GM19240 (cell line): ENCODE results near the gene IGHMBP2.

Source experiments
- DNase-seq: peaks from one replicate; pipeline ENCODE4 v3.0.0; 2011; ENCODE audit warnings: low spot score; ENCODE audit not compliant: insufficient read length

Gene IGHMBP2

DNA sequence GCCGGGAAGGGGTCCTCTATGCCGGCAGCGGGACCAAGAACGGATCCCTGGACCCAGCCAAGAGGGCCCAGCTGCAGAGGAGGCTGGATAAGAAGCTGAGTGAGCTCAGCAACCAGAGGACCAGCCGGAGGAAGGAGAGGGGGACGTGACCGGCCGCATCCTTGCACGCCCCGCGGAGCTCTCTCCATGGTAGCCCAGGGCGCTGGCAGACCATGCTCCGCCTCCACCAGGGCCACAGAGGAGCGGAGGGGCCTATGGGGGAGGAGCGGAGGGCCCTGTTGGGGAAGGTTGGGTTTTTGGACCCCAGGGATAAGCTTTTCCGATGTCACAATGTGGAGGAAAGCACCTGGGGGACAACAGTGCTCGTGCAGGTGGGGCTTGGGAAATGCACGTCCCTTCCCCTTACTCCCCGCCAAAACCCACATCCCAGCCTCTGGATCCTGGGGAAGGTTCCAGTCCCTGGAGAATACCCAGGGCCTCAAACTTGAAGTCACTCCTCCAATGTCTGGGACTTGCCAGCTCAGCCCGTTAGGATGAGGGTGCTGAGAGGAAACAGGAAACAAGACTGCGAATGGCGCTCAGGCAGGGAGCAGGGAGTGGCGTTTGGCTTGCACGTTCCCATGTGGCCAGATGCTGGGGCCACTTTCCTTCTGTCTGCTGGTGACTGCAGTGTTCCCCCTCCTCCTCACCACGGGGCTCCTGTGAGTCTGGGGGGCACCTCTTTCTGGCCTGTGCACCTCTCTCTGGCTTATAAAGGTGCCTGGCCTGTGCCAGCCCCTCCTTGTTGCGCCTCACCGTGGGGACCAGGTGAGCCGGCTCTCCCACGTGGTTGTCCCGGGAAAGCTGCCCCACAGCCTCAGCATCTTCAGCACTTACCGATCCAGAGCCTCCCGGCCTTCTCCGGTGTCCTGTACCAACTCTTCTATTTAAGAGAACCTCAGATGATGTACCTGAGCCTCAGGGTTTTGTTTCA lies 36.2 kb downstream of the IGHMBP2 start:
- no peak for DNase-seq

DNA sequence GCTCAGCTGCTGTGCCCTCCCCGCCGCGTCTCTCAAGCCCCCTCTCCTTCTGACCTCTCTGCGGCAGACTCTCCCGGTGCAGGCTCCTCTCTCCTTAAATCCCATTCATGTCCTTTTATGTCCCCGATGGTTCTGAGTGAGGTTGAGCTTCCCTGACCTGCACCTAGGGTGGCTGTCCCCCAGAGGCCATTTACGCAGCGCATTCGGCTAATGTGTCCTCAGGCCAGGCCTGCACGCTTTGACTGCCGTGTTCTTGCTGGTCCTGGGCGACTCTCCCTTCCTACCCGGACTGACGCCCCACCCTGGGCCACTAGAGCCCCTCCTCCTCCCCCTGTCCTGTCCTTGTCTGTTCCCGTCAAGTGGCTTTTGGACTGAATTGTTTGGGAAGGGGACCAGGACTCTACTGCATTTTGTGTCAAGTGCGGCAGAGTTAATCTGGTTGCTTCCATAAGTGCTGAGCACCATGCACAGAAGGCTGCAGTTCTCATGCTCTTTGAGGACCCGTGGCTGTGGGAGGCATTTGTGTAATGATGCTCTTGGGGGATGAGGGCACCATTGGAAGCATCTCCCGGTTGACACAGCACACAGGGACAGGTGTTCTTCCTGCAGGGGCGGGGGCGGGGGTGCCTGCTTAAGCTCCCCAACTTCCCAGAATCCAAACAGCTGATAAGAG lies 37.1 kb downstream of the IGHMBP2 start:
- no peak for DNase-seq

DNA sequence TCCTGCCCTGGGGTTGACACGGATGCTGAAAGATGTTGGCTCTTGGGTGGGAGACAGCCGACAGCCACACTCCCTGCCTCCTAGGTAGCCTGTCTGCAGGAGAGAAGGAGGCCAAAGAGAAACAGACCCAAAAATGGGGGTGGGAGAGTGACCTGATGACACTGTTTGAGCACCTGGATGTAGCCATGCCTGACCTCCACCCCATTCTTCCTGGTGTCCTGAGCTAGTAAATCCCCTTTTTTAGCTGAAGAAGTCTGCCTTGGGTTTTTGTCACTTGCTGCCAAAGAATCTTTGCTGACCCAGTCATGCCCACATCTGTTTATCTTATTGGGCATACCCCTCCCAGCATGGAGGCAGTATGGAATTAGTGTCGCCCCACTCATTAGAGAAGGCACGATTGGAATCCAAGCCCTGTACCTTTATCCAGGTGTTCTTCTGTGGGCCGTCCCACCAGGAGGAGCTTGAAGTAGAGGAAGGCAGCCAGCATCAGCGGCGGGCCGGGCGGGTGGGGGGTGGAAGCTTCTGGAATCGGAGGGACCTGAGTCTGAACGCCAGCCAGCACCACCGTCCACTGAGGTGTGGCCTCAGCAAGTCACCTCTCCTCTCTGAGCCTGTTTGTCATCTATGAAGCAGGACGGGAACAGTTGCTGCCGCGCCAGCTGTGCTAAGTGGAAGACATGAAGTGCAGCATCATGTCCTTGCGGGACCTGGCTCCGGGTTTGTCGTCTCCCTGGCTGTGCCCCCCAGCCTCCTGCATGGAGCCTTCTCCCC lies 37.8 kb downstream of the IGHMBP2 start:
- DNase-seq: no peak

DNA sequence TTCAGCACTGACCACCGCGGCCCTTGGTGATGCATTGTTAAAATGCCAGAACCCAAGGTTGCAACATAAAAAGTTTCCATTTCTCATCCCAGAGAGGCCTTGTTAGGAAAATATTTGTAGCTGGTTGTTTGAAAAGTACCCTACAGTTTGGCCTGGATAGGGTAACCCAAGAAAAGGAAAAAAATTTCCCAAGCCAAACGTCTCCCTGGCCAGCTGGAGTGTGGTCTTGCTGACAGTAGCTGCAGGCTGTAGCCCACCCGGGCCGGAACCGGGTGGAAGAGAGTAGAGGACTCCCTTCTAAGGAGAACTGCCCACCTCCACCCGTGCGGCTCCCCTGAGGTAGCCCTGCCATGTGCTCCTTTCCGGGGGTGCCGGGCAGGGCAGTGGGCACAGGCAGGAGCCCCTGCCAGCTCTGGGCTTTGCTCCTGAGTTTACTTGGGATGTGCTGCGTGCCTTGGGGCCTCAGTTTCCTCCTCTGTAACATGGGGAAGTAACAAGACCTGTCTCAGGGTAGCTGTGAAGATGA lies 38.5 kb downstream of the IGHMBP2 start:
- DNase-seq: no peak

DNA sequence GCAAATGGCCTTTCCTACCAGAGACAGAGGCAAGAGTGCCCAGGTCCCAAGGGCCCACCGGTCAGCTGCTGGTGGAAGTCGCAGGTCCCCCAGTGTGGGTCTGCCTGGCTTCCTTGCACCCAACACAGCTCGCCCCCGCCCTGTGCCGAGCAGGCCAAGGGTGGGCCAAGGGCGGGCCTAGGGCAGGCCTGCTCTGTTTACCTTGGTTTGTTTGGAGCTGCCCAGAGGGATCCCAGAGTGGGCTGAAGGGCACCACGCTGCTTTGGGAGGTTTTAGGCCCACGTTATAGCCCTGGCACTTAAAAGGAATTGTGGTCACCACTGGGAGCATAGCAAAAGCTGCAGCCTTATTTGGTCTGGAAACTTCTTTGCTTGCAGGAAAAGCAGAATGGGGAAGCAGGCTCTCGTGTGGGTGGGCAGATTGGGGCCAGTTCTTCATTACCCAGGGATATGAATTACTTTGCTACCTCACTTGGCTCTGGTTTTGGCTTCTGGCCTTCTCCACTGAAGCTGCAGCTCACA lies 39.1 kb downstream of the IGHMBP2 start:
- DNase-seq: no peak

DNA sequence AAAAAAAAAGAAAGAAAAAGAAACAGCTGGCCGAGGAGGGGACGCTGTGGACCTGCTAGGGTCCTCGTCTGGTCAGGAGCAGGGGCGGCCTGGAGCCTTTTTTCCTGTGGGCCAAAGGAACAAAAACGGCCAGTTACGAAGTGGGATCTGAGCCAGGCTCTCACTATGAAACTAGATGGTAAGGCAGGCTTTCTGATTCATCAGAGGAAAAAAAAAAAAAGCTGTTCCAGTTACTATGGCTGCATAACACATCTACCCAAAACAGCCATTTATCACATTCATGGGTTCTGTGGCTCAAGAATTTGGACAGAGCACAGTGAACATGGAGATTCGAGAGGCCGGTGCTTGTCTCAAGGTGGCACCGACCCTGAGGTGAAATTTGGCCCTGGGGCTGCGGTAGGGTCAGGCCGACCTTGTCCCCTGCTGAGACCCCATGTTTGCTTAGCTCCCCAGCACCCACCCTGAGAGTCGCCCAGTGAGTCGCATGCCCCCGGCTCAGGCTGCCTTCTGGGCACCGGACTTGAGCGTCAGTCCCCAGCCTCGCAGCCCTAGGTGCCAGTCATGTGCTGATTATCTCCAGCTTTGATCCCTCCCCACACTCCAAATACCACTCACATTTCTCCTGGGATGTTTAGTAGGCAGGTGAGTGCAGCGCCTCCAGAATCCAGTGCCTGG lies 42.9 kb downstream of the IGHMBP2 start:
- no peak for DNase-seq

DNA sequence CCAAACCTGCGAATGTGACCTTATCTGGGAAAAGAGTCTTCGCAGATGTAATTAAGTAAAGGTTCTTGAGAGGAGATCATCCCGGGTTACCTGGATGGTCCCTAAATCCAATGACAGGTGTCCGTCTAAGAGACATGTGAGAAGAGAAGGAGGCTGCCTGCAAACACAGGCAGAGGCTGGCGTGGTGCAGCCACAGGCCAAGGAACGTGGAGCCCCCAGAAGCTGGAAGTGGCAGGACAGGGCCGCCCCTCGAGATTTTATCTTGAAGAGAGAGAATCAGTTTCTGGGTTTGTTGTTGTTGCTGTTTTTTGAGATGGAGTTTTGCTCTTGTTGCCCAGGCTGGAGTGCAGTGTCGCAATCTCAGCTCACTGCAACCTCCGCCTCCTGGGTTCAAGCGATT lies 43.5 kb downstream of the IGHMBP2 start:
- no peak for DNase-seq

DNA sequence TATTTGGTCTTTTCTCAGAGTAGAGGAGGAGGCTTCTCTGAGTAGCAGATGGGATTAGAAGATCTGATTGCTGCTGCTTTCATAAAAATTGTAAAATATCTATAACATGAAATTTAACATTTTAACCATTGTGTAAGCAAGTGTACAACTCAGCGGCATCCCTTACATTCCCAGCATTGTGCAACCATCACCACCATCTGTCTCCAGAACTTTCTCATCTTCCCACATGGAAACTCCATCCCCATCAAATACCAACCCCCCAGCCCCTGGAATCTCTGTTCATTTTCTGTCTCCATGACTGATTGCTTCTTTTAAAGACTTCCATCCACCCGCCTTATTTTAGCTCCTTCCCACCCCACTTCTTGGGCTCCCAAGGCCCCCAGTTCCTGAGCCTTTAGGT lies 44.8 kb downstream of the IGHMBP2 start:
- DNase-seq: no peak

DNA sequence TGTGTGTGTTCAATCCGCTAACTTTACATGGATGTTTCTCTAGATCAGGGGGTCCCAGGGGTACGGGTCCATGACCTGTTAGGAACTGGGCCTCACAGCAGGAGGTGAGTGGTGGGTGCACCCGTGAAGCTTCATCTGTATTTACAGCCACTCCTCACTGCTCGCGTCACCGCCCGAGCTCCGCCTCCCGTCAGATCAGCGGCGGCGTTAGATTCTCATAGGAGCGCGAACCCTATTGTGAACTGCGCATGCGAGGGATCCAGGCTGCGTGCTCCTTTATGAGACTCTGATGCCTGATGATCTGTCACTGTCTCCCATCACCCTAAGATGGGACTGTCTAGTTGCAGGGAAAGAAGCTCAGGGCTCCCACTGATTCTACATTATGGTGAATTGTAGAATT lies 45.2 kb downstream of the IGHMBP2 start:
- DNase-seq: no peak

DNA sequence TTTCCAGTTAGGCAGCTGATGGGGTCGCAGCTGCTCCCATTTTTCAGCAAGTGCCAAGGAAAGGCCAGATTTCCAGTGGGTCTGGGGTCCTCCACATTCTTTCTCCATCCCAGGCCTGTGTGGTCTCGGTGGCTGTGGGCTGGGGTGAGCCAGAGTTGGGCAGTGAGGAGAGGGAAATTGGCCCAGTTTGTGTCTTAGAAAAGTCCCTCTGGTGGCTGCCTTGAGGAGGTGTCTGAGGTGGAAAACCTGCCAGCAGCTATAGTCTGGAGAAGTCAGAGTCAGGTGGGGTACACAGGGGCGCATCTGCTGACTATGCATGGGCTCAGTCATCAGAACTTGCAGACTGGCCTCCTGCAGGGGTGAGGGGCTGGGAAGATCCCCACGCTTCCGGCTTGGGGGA lies 46.6 kb downstream of the IGHMBP2 start:
- no peak for DNase-seq

DNA sequence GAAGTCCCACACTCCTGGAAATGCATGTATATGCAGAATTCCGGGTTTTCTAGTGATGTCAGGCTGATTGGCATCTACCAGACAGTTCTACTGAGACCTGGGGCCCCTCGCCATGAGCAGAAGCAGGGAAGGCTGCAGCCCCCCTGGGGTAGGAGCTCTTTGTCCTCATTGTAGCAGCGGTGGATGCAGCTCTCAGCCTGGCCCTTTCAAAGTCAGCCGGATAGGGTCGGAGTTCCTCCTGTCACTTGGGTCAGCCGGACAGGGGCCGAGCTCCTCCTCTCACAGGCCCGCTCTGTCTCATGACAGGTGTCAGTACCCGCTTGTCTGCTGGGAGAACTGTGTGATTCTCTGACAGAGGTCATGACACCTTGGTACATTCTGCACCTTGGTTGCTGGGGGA lies 47.1 kb downstream of the IGHMBP2 start:
- no peak for DNase-seq

DNA sequence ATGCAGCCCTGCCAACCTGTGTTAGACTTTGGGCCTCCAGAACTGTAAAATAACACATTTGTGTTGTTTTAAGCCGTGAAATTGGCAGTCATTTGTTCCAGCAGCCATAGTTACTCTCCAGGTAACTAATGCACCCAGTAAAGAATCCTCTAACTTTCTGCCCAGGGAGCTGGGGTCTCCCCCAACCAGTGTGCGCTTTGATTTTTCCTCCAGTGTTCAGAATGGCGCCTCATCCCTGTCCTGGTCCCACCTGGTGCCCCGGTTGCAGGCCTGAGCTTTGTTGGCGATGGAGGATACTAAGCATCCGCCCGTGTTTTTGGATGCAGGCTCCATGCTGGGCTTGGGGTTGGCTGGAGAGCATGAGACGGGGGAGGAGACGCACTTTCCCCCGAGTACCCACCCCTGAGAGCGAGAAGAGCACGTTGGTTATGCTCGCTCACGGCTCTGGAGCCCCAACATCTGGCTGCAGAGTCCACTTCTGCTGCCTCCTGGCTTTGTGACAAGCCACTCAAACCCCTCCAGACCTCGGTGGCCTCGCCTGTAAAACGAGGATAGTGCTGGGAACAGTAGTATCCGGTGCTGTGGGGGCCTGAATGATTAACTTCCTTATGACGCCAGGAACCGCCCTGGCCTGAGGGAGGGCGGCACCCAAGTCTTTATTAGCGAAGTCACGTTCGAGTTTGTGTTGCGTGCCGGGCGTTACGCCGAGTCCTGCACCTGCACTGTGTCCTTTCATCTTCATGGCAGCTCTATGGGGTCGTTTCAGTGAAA lies 51.3 kb downstream of the IGHMBP2 start:
- no peak for DNase-seq

DNA sequence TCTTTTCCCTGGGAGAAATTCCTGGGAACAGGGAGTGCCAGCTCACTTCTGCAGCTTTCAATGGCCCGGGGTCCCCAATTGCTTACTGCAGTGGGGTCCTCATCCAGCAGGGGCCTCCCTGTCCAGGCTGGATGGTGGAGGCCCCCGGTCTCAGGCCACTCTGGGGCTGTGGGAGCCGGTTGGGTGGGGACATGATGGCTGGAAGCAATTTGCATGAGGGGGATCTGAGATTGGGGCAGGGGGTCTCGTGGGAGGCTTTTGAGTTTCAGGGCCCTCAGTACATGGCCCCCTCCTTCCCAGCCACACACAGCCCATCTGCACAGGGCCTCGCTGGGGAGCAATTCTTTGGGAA lies 51.9 kb downstream of the IGHMBP2 start:
- DNase-seq: no peak

DNA sequence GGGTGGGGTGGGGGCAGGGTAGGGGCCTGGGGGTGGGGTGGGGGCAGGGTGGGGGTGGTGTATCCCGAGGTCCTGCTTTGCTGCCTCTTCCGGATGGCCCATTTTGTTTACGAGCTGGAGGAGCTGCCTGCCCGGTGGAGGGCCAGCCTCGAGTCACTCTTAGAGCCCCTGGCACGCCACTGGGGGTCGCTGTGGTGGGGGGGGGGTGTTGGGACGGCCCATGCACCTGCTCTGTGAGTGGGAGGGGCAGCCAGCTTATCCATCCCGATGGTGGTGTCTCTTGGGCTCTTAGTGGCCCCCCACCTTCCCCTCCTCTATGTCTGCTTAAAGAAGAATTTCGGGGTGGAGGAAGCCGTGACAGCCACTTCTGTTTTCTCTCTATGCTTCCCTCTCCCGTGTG lies 52.5 kb downstream of the IGHMBP2 start:
- no peak for DNase-seq

DNA sequence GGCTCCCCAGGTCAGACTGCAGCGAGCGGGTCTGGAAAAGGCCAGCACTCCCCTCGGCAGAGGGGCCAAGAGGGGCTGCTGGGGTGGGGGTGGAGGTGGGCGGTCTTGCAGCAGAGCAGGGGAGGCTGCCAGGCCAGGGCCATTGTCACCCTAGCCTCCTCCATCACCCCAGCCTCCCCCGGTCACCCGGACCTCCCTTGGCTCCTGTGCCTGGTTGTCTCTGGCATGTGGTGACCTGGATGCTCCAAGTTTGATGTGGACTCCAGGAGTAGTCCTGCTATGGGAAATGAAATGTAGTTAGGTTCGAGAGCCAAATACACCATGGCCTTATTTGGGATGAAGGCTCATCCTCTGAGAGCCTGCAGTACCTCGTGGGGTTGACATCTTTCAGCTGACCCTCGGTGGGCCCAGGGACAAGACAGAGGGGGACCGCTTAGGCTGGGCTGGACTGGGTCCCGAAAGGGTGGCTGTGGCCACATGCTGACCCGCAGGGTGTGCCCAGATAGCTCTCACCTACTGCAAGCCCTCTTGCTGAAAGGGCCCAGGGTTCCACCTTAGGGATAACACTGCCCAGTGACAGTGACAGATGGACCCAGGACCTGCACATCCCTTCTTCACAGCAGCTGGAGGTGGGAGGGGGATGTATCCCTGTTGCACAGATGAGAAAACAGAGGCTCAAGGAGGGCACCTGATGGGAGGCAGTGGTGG lies 53.0 kb downstream of the IGHMBP2 start:
- DNase-seq: no peak

DNA sequence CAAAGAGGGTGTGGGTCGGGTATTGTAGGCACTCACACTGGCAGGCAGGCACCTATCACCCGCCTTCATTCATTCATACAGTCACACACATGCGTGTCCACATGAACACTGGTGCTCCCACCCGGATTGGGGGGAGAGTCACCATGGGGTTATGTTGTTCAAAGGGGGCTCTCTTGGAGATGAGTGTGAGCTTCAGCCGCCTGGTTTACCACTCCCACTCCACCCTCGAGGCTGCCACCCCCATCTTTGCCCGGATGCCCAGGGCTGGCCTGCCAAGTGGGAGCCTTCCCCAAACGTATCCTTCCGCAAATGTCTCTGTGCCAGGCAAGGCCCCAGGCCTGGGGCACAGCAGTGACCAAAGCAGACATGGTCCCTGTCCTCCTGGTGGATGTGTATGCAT lies 54.5 kb downstream of the IGHMBP2 start:
- DNase-seq: no peak

DNA sequence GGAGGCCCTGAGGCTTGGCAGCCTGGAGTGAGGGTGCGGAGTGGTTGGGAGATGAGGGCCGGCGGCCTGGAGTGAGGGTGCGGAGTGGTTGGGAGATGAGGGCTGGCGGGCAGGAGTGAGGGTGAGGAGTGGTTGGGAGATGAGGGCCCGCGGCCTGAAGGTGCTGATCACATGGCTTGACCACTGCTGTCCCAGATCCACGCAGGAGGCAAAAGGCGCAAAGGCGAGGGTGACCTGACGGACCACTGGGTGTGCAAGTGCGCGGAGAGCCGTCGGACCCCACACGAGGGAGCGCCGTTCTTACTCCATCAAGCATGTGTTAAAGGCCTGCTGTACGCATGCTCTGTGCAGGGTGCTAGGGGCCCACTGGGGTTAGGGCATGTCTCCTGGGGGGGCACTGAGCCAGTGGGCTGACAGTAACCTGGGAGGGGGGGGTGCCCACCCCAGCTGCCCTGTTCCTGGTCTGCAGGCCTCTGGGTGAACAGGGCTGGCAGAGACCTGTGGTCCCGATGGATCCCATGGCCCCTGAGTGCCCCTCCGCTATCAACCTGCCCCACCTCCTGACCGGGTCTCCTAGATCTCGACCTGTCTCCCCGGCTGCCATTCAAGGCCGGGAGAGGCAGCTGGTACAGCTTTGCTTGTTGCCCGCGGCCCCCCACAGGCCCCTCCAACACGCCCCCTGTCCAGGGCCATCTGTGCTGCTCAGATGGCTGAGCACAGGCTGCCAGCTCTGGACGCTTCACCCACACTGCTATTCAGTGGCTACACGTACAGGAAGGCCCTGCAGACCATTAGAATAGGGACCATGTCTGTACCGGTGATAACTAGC lies 56.0 kb downstream of the IGHMBP2 start:
- DNase-seq: no peak

DNA sequence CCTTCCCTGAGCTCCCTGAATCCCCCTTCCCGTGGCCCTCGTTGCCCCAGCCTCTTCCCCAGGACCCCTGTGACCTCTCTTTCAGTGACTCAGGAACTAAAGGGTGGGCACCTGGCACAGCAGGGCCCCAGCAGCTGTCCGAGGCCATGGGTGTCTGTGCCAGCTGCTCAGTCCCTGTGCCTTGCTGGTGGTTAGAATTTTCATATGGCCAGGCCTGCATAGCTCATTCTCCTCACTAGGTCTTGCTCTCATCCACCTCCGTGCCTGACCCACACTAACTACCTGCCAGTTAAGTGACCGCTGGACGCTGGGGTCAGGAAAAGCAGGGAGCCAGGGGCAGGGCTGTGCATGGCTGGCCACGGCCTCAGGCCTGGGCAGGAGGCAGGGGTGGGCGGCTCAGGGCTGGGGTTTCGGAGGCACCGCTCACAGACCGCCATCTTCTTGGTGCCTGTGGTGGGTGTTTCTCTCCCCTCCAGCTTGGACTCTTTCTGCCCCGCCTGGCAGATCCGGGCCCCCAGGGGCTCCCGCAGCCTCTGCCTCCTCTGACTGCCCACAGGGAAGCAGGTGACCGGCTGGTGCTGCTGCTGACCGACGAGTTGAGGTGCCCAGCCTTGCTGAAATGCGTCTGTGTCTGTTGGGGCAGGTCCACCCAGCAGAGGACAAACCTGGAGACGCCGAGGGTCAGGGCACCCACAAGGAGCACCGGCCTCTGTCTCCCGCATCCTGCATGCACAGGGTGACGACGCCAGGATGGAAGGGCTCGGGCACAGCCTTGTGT lies 56.8 kb downstream of the IGHMBP2 start:
- DNase-seq: no peak
